HL-60 (cell line): ENCODE data around the gene RGS10.

ENCODE experiments used
- POLR2AphosphoS5 ChIP-seq: IDR thresholded peaks from 2 replicates; pipeline ENCODE4 v1.6.1; 2012; ENCODE audit warnings: low read depth
- TF ChIP-seq, protein P1 (sequence below): IDR thresholded peaks from one replicate; pipeline ENCODE4 v1.5.1; 2011; ENCODE audit warnings: low read length, control low read depth, inconsistent platforms; ENCODE audit not compliant: insufficient read depth

GRCh38 chr10:119531067-119531466, 11.5 kb downstream of the RGS10 start:
- TF ChIP-seq POLR2AphosphoS5: no peak
- TF ChIP-seq, protein P1, sequence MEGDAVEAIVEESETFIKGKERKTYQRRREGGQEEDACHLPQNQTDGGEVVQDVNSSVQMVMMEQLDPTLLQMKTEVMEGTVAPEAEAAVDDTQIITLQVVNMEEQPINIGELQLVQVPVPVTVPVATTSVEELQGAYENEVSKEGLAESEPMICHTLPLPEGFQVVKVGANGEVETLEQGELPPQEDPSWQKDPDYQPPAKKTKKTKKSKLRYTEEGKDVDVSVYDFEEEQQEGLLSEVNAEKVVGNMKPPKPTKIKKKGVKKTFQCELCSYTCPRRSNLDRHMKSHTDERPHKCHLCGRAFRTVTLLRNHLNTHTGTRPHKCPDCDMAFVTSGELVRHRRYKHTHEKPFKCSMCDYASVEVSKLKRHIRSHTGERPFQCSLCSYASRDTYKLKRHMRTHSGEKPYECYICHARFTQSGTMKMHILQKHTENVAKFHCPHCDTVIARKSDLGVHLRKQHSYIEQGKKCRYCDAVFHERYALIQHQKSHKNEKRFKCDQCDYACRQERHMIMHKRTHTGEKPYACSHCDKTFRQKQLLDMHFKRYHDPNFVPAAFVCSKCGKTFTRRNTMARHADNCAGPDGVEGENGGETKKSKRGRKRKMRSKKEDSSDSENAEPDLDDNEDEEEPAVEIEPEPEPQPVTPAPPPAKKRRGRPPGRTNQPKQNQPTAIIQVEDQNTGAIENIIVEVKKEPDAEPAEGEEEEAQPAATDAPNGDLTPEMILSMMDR: no peak
